H9 (cell line): Measurements from ENCODE around the gene POU2AF1. TPM values are rescaled to one million over a fixed set of nuclear protein-coding genes. Genes with fewer than 3 reads are reported as not detected.

Experiments used
- DNase-seq: peaks from one replicate; pipeline ENCODE4 v3.0.0-alpha.2; 2017
- H2AFZ ChIP-seq: one replicate; pipeline ENCODE4 v1.6.1; 2013; ENCODE audit warnings: mild to moderate bottlenecking, low read length, control low read depth, moderate library complexity
- H2AK5ac ChIP-seq: 2 replicates; pipeline ENCODE4 v1.6.1; 2013; ENCODE audit warnings: low read length, control low read depth, mixed read lengths; ENCODE audit not compliant: insufficient read length
- H2BK120ac ChIP-seq: one replicate; pipeline ENCODE4 v1.6.1; 2013; ENCODE audit warnings: low read depth, mild to moderate bottlenecking, low read length, control low read depth, inconsistent platforms; ENCODE audit not compliant: poor library complexity, severe bottlenecking
- H2BK12ac ChIP-seq: 2 replicates; pipeline ENCODE4 v1.6.1; 2013; ENCODE audit warnings: low read length, control low read depth, mixed read lengths, low read depth; ENCODE audit not compliant: insufficient read length
- H2BK15ac ChIP-seq: 2 replicates; pipeline ENCODE4 v1.6.1; 2013; ENCODE audit warnings: low read depth, low read length, control low read depth
- H2BK20ac ChIP-seq: one replicate; pipeline ENCODE4 v1.6.1; 2013; ENCODE audit warnings: low read depth, mild to moderate bottlenecking, low read length, control low read depth, inconsistent platforms; ENCODE audit not compliant: poor library complexity, severe bottlenecking
- H2BK5ac ChIP-seq: 2 replicates; pipeline ENCODE4 v1.6.1; 2013; ENCODE audit warnings: low read length, control low read depth, mixed read lengths; ENCODE audit not compliant: insufficient read length
- H3K14ac ChIP-seq: 2 replicates; pipeline ENCODE4 v1.6.1; 2013; ENCODE audit warnings: low read length, control low read depth; ENCODE audit not compliant: insufficient read depth
- H3K18ac ChIP-seq: 2 replicates; pipeline ENCODE4 v1.6.1; 2013; ENCODE audit warnings: low read depth, mild to moderate bottlenecking, mixed read lengths, low read length, control low read depth; ENCODE audit not compliant: insufficient read length
- H3K23ac ChIP-seq: 2 replicates; pipeline ENCODE4 v1.6.1; 2013; ENCODE audit warnings: low read length, control low read depth, mixed read lengths, low read depth; ENCODE audit not compliant: insufficient read length
- H3K23me2 ChIP-seq: 2 replicates; pipeline ENCODE4 v1.6.1; 2013; ENCODE audit warnings: low read depth, mild to moderate bottlenecking, mixed read lengths, low read length, control low read depth; ENCODE audit not compliant: insufficient read length, poor library complexity, severe bottlenecking
- H3K27ac ChIP-seq: 2 replicates; pipeline ENCODE4 v1.5.1; 2013; ENCODE audit warnings: low read length, control low read depth, mixed read lengths, low read depth; ENCODE audit not compliant: insufficient read length
- H3K27me3 ChIP-seq: 2 replicates; pipeline ENCODE4 v1.6.1; 2013; ENCODE audit warnings: low read length, control low read depth, inconsistent platforms; ENCODE audit not compliant: insufficient read depth
- H3K4ac ChIP-seq: 2 replicates; pipeline ENCODE4 v1.6.1; 2013; ENCODE audit warnings: low read depth, mild to moderate bottlenecking, control low read depth, inconsistent platforms, low read length, moderate library complexity
- H3K4me1 ChIP-seq: 2 replicates; pipeline ENCODE4 v1.6.1; 2013; ENCODE audit warnings: low read length, control low read depth, inconsistent platforms; ENCODE audit not compliant: insufficient read depth
- H3K4me2 ChIP-seq: 2 replicates; pipeline ENCODE4 v1.6.1; 2013; ENCODE audit warnings: low read length, control low read depth, mixed read lengths; ENCODE audit not compliant: insufficient read length, insufficient read depth
- H3K56ac ChIP-seq: 2 replicates; pipeline ENCODE4 v1.6.1; 2013; ENCODE audit warnings: low read depth, mild to moderate bottlenecking, mixed read lengths, low read length, control low read depth; ENCODE audit not compliant: insufficient read length
- H3K79me1 ChIP-seq: 2 replicates; pipeline ENCODE4 v1.6.1; 2013; ENCODE audit warnings: low read depth, mild to moderate bottlenecking, moderate library complexity, low read length, control low read depth, inconsistent platforms; ENCODE audit not compliant: insufficient read depth, poor library complexity, severe bottlenecking
- H3K79me2 ChIP-seq: 2 replicates; pipeline ENCODE4 v1.6.1; 2013; ENCODE audit warnings: low read length, control low read depth, inconsistent platforms; ENCODE audit not compliant: insufficient read depth
- H3K9ac ChIP-seq: 2 replicates; pipeline ENCODE4 v1.6.1; 2013; ENCODE audit warnings: low read length, control low read depth, mixed read lengths; ENCODE audit not compliant: insufficient read length; ENCODE audit errors: extremely low read depth
- H3K9me3 ChIP-seq: one replicate; pipeline ENCODE4 v1.6.1; 2013; ENCODE audit warnings: low read depth, low read length, inconsistent platforms; ENCODE audit not compliant: control insufficient read depth
- H3T11ph ChIP-seq: one replicate; pipeline ENCODE4 v1.6.1; 2013; ENCODE audit warnings: mild to moderate bottlenecking, low read length, control low read depth, inconsistent platforms
- H4K20me1 ChIP-seq: one replicate; pipeline ENCODE4 v1.6.1; 2013; ENCODE audit not compliant: control insufficient read depth, insufficient read length, insufficient read depth
- H4K5ac ChIP-seq: 2 replicates; pipeline ENCODE4 v1.6.1; 2013; ENCODE audit warnings: low read depth, mild to moderate bottlenecking, mixed read lengths, low read length, control low read depth; ENCODE audit not compliant: insufficient read length
- H4K8ac ChIP-seq: replicated peaks from 2 replicates; pipeline ENCODE4 v1.6.1; 2013; ENCODE audit warnings: low read length, control low read depth, mixed read lengths, low read depth; ENCODE audit not compliant: insufficient read length
- H4K91ac ChIP-seq: 2 replicates; pipeline ENCODE4 v1.6.1; 2013; ENCODE audit warnings: low read depth, mild to moderate bottlenecking, moderate library complexity, mixed read lengths, low read length, control low read depth; ENCODE audit not compliant: insufficient read length
- H3K27ac Mint-ChIP-seq, 3 experiments: 2 replicates in 2 of 3; 3 replicates in 1 of 3; pipeline ENCODE4 v1.8.0; 2020 to 2021; ENCODE audit warnings: mixed read lengths in 3 of 3, mild to moderate bottlenecking in 1 of 3, moderate library complexity in 1 of 3
- H3K27me3 Mint-ChIP-seq: 2 replicates; pipeline ENCODE4 v1.8.0; 2021; ENCODE audit warnings: low read depth, mild to moderate bottlenecking, moderate library complexity, mixed read lengths
- H3K36me3 Mint-ChIP-seq, 3 experiments: 2 replicates in 2 of 3; 3 replicates in 1 of 3; pipeline ENCODE4 v1.8.0; 2020 to 2021; ENCODE audit warnings: low read depth in 3 of 3, mixed read lengths in 3 of 3; ENCODE audit not compliant: insufficient read depth in 1 of 3
- H3K4me1 Mint-ChIP-seq, 2 experiments: 2 replicates each; pipeline ENCODE4 v1.8.0; 2020; ENCODE audit warnings: mixed read lengths in 2 of 2
- H3K4me3 Mint-ChIP-seq, 2 experiments: 2 replicates in 1 of 2; 3 replicates in 1 of 2; pipeline ENCODE4 v1.8.0; 2020 to 2021; ENCODE audit warnings: mild to moderate bottlenecking in 2 of 2, mixed read lengths in 2 of 2, moderate library complexity in 1 of 2
- H3K9me3 Mint-ChIP-seq, 2 experiments: 2 replicates in 1 of 2; 3 replicates in 1 of 2; pipeline ENCODE4 v1.8.0; 2020; ENCODE audit warnings: mild to moderate bottlenecking in 2 of 2, mixed read lengths in 2 of 2, moderate library complexity in 1 of 2
- CTCF ChIP-seq: fragments of 200-600 bp; sonication (generic); conservative IDR thresholded peaks from 3 replicates; pipeline ENCODE4 v1.8.0; 2021; ENCODE audit warnings: antibody characterized with exemption, mild to moderate bottlenecking
- WGBS: extraction: QIAGEN DNeasy Blood & Tissue Kit; methylation state at CpG from one replicate; pipeline ENCODE4 v1.1.7; 2013; ENCODE audit warnings: missing lambda C conversion rate, low lambda C conversion rate, mixed read lengths; ENCODE audit not compliant: insufficient read length; ENCODE audit errors: extremely low coverage; 5-methylcytosine and 5-hydroxymethylcytosine counted together
- total RNA-seq: library from RNA; stranded (reverse); gene quantifications from 2 replicates; pipeline ENCODE4 v1.2.1, GENCODE V29; 2021

POU2AF1 gene
- total RNA-seq, 1 experiment from 2014 or later, result not detected

- no CpG with 5 or more reads among the region's 5 CpGs for WGBS
Observed at GRCh38 chr11:111410951-111411350, 31.9 kb upstream of the POU2AF1 start.

More at GRCh38 chr11:111410951-111411350, 31.9 kb upstream of the POU2AF1 start:
- Histone ChIP-seq H4K5ac (no peak overlapping the region), H3K4me1 (no peaks in the 10 kb centered on the region), H2BK20ac (no peak overlapping the region), H4K8ac (no peak overlapping the region), H4K20me1 (no peaks in the 10 kb centered on the region), H2BK15ac (no peak overlapping the region), H3K79me2 (no peaks in the 10 kb centered on the region), H2AK5ac (no peak overlapping the region), H4K91ac (no peak overlapping the region), H2BK12ac (no peak overlapping the region), H3K9me3 (no peaks in the 10 kb centered on the region), H3K27ac (no peak overlapping the region), H3K56ac (no peak overlapping the region), H3K27me3 (no peaks in the 10 kb centered on the region), H2BK120ac (no peak overlapping the region), H3K79me1 (no peaks in the 10 kb centered on the region), H3K14ac (no peak overlapping the region), H3K9ac (no peak overlapping the region), H2BK5ac (no peak overlapping the region), H3K4me2 (no peak overlapping the region), H3K23me2 (no peaks in the 10 kb centered on the region), H3K18ac (no peak overlapping the region), H3K4ac (no peak overlapping the region), H3T11ph (no peak overlapping the region), H2AFZ (no peak overlapping the region), H3K23ac (no peak overlapping the region)
- H3K4me1 Mint-ChIP-seq, result peaks cover 14 to 15% of the 10 kb centered on the region in 2 experiments
- no peak overlapping the region for H3K4me3 Mint-ChIP-seq
- no peak for TF ChIP-seq CTCF
- H3K27ac Mint-ChIP-seq, result peak overlapping the region in 1 of 3 experiments; percentile 60; a peak in 1 of 7 replicates
- no peaks in the 10 kb centered on the region for H3K9me3 Mint-ChIP-seq
- DNase-seq, result no peak
- H3K27me3 Mint-ChIP-seq, result no peaks in the 10 kb centered on the region
- H3K36me3 Mint-ChIP-seq, result no peaks in the 10 kb centered on the region; a peak in 1 of 7 replicates
